GM12878 (cell line): ENCODE measurements around the gene RNF13. TPM values are rescaled to one million over a fixed set of nuclear protein-coding genes. Genes with fewer than 3 reads are reported as not detected.

Experiments
- ATAC-seq: fragments of 200-7000 bp; cut with Tn5 transposase; 3 replicates; pipeline ENCODE4 v1.9.1; 2020; ENCODE audit warnings: mild to moderate bottlenecking, moderate library complexity
- BruUV-seq: library from RNA; stranded (reverse); fragments of 400-500 nt; replicated peaks from 2 replicates; lab custom pipeline; 2021; lab: Mats Ljungman, UMichigan
- CTCF ChIA-PET: fragments of 300-600 bp; sonication (Branson Sonifier 250); formaldehyde crosslinking; extraction: SDS; loops from one replicate; lab custom pipeline; 2021; ENCODE audit warnings: inconsistent platforms; lab: Yijun Ruan, JAX
- POLR2A ChIA-PET: fragments of 350-600 bp; formaldehyde crosslinking; extraction: SDS; loops from one replicate; lab custom pipeline; 2021; ENCODE audit warnings: inconsistent platforms; lab: Charles Lee
- RAD21 ChIA-PET: fragments of 300-600 bp; sonication (Branson Sonifier 250); formaldehyde crosslinking; loops from one replicate; lab custom pipeline; 2023; ENCODE audit warnings: antibody characterized with exemption; ENCODE audit not compliant: unreplicated experiment; lab: Charles Lee
- SMC1A ChIA-PET: fragments of 300-600 bp; sonication (Branson Sonifier 250); formaldehyde crosslinking; loops from one replicate; lab custom pipeline; 2023; ENCODE audit not compliant: unreplicated experiment, uncharacterized antibody; lab: Charles Lee
- DNase-seq: peaks from one replicate; pipeline ENCODE4 v3.0.0-alpha.2; 2011; ENCODE audit warnings: low read depth, low spot score
- FAIRE-seq: peaks from 3 replicates; lab custom pipeline; 2011; peaks lifted over from hg19 to GRCh38; lab: Jason Lieb, UNC
- H2AFZ ChIP-seq: 2 replicates; pipeline ENCODE4 v1.6.0; 2011; ENCODE audit warnings: low read depth, low read length, control low read depth; ENCODE audit not compliant: control insufficient read depth
- H3K27ac ChIP-seq: 2 replicates; pipeline ENCODE4 v1.5.1; 2011; ENCODE audit warnings: control low read depth; ENCODE audit not compliant: control insufficient read depth, insufficient read depth
- H3K27me3 ChIP-seq, 2 experiments: replicated peaks in 1 of 2; 2 replicates each; pipeline versions ENCODE4 v1.6.0 to v1.6.1; 2011; ENCODE audit warnings: low read length in 1 of 2; ENCODE audit not compliant: control insufficient read depth in 2 of 2, insufficient read depth in 2 of 2
- H3K36me3 ChIP-seq, 2 experiments: 2 replicates each; pipeline ENCODE4 v1.5.1; 2011; ENCODE audit warnings: low read length in 1 of 2; ENCODE audit not compliant: control insufficient read depth in 2 of 2, insufficient read depth in 2 of 2
- H3K4me1 ChIP-seq: 2 replicates; pipeline ENCODE4 v1.6.1; 2011; ENCODE audit warnings: mild to moderate bottlenecking, low read length, moderate library complexity, mixed read lengths; ENCODE audit not compliant: control insufficient read depth, insufficient read depth
- H3K4me2 ChIP-seq: 2 replicates; pipeline ENCODE4 v1.6.0; 2011; ENCODE audit warnings: control low read depth; ENCODE audit not compliant: control insufficient read depth, insufficient read depth
- H3K4me3 ChIP-seq: fragments of 200-600 bp; sonication (generic); 2 replicates; pipeline ENCODE4 v1.5.1; 2016
- H3K79me2 ChIP-seq: 2 replicates; pipeline ENCODE4 v1.6.0; 2011; ENCODE audit warnings: low read length; ENCODE audit not compliant: control insufficient read depth, insufficient read depth
- H3K9ac ChIP-seq: 2 replicates; pipeline ENCODE4 v1.8.0; 2011; ENCODE audit warnings: low read length, control low read depth, mixed read lengths; ENCODE audit not compliant: control insufficient read depth, insufficient read depth
- H3K9me3 ChIP-seq: replicated peaks from 3 replicates; pipeline ENCODE4 v1.5.1; 2011; ENCODE audit warnings: mild to moderate bottlenecking, low read length; ENCODE audit not compliant: control insufficient read depth, insufficient read depth
- H4K20me1 ChIP-seq: 2 replicates; pipeline ENCODE4 v1.6.0; 2011; ENCODE audit not compliant: control insufficient read depth, insufficient read depth
- GABPA ChIP-seq: IDR thresholded peaks from 2 replicates; pipeline ENCODE4 v1.6.1; 2014; ENCODE audit warnings: antibody characterized with exemption, low read depth, mild to moderate bottlenecking, inconsistent platforms
- KLF5 ChIP-seq: fragments of 450-650 bp; IDR thresholded peaks from 2 replicates; pipeline ENCODE4 v1.6.1; 2014; ENCODE audit warnings: mild to moderate bottlenecking; ENCODE audit not compliant: partially characterized antibody
- NR2F1 ChIP-seq: fragments of 450-650 bp; conservative IDR thresholded peaks from 2 replicates; pipeline ENCODE4 v1.6.1; 2017; ENCODE audit warnings: mild to moderate bottlenecking
- POLR2AphosphoS5 ChIP-seq: IDR thresholded peaks from 2 replicates; pipeline ENCODE4 v1.6.1; 2011; ENCODE audit warnings: mild to moderate bottlenecking, low read length, inconsistent platforms
- WGBS: methylation state at CpG from one replicate; pipeline ENCODE4 v1.1.6; 2016; ENCODE audit warnings: low lambda C conversion rate; ENCODE audit not compliant: insufficient replicate concordance, insufficient coverage; ENCODE audit errors: missing lambda C conversion rate; 5-methylcytosine and 5-hydroxymethylcytosine counted together
- in situ Hi-C: fragments of 300-500 bp; cut with MboI; formaldehyde crosslinking; loops from 9 replicates; pipeline ENCODE4 v1.14.3; 2018; ENCODE audit warnings: mixed read lengths
- intact Hi-C: fragments of 100-400 bp; cut with micrococcal nuclease; formaldehyde crosslinking; loops from one replicate; pipeline ENCODE4 v1.14.2; 2022; ENCODE audit not compliant: unreplicated experiment
- polyA plus RNA-seq, 11 experiments: library from polyadenylated mRNA; depleted of rRNA in 4 of 11; unstranded in 6 of 11; stranded (reverse) in 5 of 11; fragments of >200 nt; fragmentation: Nextera tagmentation in 4 of 11; fragmentation: Illumina TruSeq in 1 of 11; extraction: Ambion mirVana in 4 of 11; extraction: Trizol in 1 of 11; gene quantifications; 1 replicate in 1 of 11; 2 replicates in 10 of 11; pipeline versions ENCODE4 v1.2.1 to v1.2.3, GENCODE V29; 2011 to 2016; ENCODE audit warnings: inconsistent platforms in 2 of 11, missing spikeins in 2 of 11, low read depth in 1 of 11
- total RNA-seq, 4 experiments: library from RNA; depleted of rRNA in 3 of 4; stranded (reverse); fragments of >200 nt in 3 of 4; fragmentation: Illumina TruSeq in 1 of 4; extraction: Trizol in 1 of 4; gene quantifications; 2 replicates each; pipeline versions ENCODE4 v1.2.1 to v1.2.3, GENCODE V29; 2013 to 2021
- TF ChIP-seq, protein P1 (sequence below): fragments of 450-650 bp; IDR thresholded peaks from 2 replicates; pipeline ENCODE4 v1.6.1; 2018; ENCODE audit warnings: borderline replicate concordance, mild to moderate bottlenecking; ENCODE audit not compliant: partially characterized antibody

RNF13 gene
- total and polyA plus RNA-seq, 10 of the 15 experiments (the other 5 are each of a cell fraction or from before 2014, with no cell fraction given): 18.9 to 73.4 (median 36.7) TPM

DNA sequence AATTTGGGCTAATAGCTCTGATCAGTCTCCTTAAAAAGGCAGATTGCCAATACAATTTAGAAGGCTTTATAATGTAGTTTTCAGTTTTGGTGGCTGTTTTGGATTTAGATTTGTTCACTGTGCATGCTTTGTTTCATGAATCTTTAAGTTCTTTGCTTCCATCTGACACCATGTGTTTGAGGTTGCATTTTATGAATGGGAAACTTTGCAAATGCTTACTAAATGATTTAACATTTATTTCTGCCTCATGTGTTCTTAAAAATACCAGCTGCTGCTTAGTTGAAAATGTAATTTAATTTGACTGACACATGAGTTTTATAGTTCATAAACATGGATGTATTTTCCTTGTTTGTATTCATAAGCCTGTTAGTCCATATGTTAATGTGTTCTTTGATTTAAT is 78.6 kb downstream of the RNF13 start:
- TF ChIP-seq, protein P1, sequence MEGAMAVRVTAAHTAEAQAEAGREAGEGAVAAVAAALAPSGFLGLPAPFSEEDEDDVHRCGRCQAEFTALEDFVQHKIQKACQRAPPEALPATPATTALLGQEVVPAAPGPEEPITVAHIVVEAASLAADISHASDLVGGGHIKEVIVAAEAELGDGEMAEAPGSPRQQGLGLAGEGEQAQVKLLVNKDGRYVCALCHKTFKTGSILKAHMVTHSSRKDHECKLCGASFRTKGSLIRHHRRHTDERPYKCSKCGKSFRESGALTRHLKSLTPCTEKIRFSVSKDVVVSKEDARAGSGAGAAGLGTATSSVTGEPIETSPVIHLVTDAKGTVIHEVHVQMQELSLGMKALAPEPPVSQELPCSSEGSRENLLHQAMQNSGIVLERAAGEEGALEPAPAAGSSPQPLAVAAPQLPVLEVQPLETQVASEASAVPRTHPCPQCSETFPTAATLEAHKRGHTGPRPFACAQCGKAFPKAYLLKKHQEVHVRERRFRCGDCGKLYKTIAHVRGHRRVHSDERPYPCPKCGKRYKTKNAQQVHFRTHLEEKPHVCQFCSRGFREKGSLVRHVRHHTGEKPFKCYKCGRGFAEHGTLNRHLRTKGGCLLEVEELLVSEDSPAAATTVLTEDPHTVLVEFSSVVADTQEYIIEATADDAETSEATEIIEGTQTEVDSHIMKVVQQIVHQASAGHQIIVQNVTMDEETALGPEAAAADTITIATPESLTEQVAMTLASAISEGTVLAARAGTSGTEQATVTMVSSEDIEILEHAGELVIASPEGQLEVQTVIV: no peak
- TF ChIP-seq POLR2AphosphoS5 (no peak), NR2F1 (no peak), GABPA (no peak)
- Histone ChIP-seq H3K79me2 (no peaks in the 10 kb centered on the region), H3K4me2 (no peak overlapping the region), H3K4me1 (no peaks in the 10 kb centered on the region), H3K36me3 (peaks cover 0 to 5% of the 10 kb centered on the region in 2 experiments; a peak in 1 of 4 replicates), H3K4me3 (no peak overlapping the region), H3K9me3 (no peaks in the 10 kb centered on the region), H3K27me3 (no peaks in the 10 kb centered on the region), H4K20me1 (no peaks in the 10 kb centered on the region), H3K27ac (no peak overlapping the region), H2AFZ (no peak overlapping the region), H3K9ac (no peak overlapping the region)
- in situ Hi-C loops (no loop called here), intact Hi-C loops (no loop called here)
- DNase-seq (no peak), FAIRE-seq (no peak), ATAC-seq (no peak)
- SMC1A ChIA-PET: interaction anchor here (1.1 to 1.9 kb wide), 3 partner anchors 10 to 55 kb away, joined by 4 read pairs; no protein-coding TSS in a partner anchor
- RAD21 ChIA-PET: no interaction called here
- POLR2A ChIA-PET: no interaction called here
- BruUV-seq: no TSS peak
- CTCF ChIA-PET: interaction anchor here (1.0 to 2.6 kb wide), 2 partner anchors 12 to 46 kb away, joined by 3 to 11 read pairs; no protein-coding TSS in a partner anchor

- H2AFZ ChIP-seq: no peak overlapping the region
- no peak for ATAC-seq
- in situ Hi-C loops: no loop called here
- H3K27me3 ChIP-seq: no peaks in the 10 kb centered on the region
- RAD21 ChIA-PET: no interaction called here
- TF ChIP-seq KLF5: no peak
- TF ChIP-seq, all 136 proteins: peak for 0
- ChIA-PET SMC1A (interaction anchor here (1.1 to 1.6 kb wide), 3 partner anchors 8 to 54 kb away, joined by 3 to 4 read pairs (median 4); no protein-coding TSS in a partner anchor), POLR2A (no interaction called here), CTCF (interaction anchor here (1.2 kb wide), 1 partner anchor 12 kb away, joined by 5 read pairs; no protein-coding TSS in a partner anchor)
- H3K27ac ChIP-seq: no peak overlapping the region
- H3K4me2 ChIP-seq: no peak overlapping the region
- H3K79me2 ChIP-seq: no peaks in the 10 kb centered on the region
- no peaks in the 10 kb centered on the region for H3K4me1 ChIP-seq
- WGBS: 88% methylated on average over 10 of the region's 10 CpGs
- no peak overlapping the region for H3K4me3 ChIP-seq
- FAIRE-seq (no peak), DNase-seq (no peak)
- H3K9ac ChIP-seq: no peak overlapping the region
- no TSS peak for BruUV-seq
- no peaks in the 10 kb centered on the region for H3K9me3 ChIP-seq
- intact Hi-C loops: no loop called here
- no peaks in the 10 kb centered on the region for H4K20me1 ChIP-seq
- peaks cover 0 to 7% of the 10 kb centered on the region in 2 experiments; a peak in 2 of 4 replicates for H3K36me3 ChIP-seq
Observed at GRCh38 chr3:149892371-149892770, 79.4 kb downstream of the RNF13 start.
